GM12878 (cell line): ENCODE measurements around the gene TLX2. TPM values are rescaled to one million over a fixed set of nuclear protein-coding genes. Genes with fewer than 3 reads are reported as not detected.

Experiments used
- ATAC-seq: fragments of 200-7000 bp; cut with Tn5 transposase; 3 replicates; pipeline ENCODE4 v1.9.1; 2020; ENCODE audit warnings: mild to moderate bottlenecking, moderate library complexity
- BruUV-seq: library from RNA; stranded (reverse); fragments of 400-500 nt; replicated peaks from 2 replicates; lab custom pipeline; 2021; lab: Mats Ljungman, UMichigan
- CTCF ChIA-PET: fragments of 300-600 bp; sonication (Branson Sonifier 250); formaldehyde crosslinking; extraction: SDS; loops from one replicate; lab custom pipeline; 2021; ENCODE audit warnings: inconsistent platforms; lab: Yijun Ruan, JAX
- POLR2A ChIA-PET: fragments of 350-600 bp; formaldehyde crosslinking; extraction: SDS; loops from one replicate; lab custom pipeline; 2021; ENCODE audit warnings: inconsistent platforms; lab: Charles Lee
- RAD21 ChIA-PET: fragments of 300-600 bp; sonication (Branson Sonifier 250); formaldehyde crosslinking; loops from one replicate; lab custom pipeline; 2023; ENCODE audit warnings: antibody characterized with exemption; ENCODE audit not compliant: unreplicated experiment; lab: Charles Lee
- SMC1A ChIA-PET: fragments of 300-600 bp; sonication (Branson Sonifier 250); formaldehyde crosslinking; loops from one replicate; lab custom pipeline; 2023; ENCODE audit not compliant: unreplicated experiment, uncharacterized antibody; lab: Charles Lee
- DNase-seq: peaks from one replicate; pipeline ENCODE4 v3.0.0-alpha.2; 2011; ENCODE audit warnings: low read depth, low spot score
- FAIRE-seq: peaks from 3 replicates; lab custom pipeline; 2011; peaks lifted over from hg19 to GRCh38; lab: Jason Lieb, UNC
- H2AFZ ChIP-seq: 2 replicates; pipeline ENCODE4 v1.6.0; 2011; ENCODE audit warnings: low read depth, low read length, control low read depth; ENCODE audit not compliant: control insufficient read depth
- H3K27ac ChIP-seq: 2 replicates; pipeline ENCODE4 v1.5.1; 2011; ENCODE audit warnings: control low read depth; ENCODE audit not compliant: control insufficient read depth, insufficient read depth
- H3K27me3 ChIP-seq, 2 experiments: replicated peaks in 1 of 2; 2 replicates each; pipeline versions ENCODE4 v1.6.0 to v1.6.1; 2011; ENCODE audit warnings: low read length in 1 of 2; ENCODE audit not compliant: control insufficient read depth in 2 of 2, insufficient read depth in 2 of 2
- H3K36me3 ChIP-seq, 2 experiments: 2 replicates each; pipeline ENCODE4 v1.5.1; 2011; ENCODE audit warnings: low read length in 1 of 2; ENCODE audit not compliant: control insufficient read depth in 2 of 2, insufficient read depth in 2 of 2
- H3K4me1 ChIP-seq: 2 replicates; pipeline ENCODE4 v1.6.1; 2011; ENCODE audit warnings: mild to moderate bottlenecking, low read length, moderate library complexity, mixed read lengths; ENCODE audit not compliant: control insufficient read depth, insufficient read depth
- H3K4me2 ChIP-seq: 2 replicates; pipeline ENCODE4 v1.6.0; 2011; ENCODE audit warnings: control low read depth; ENCODE audit not compliant: control insufficient read depth, insufficient read depth
- H3K4me3 ChIP-seq: fragments of 200-600 bp; sonication (generic); 2 replicates; pipeline ENCODE4 v1.5.1; 2016
- H3K79me2 ChIP-seq: 2 replicates; pipeline ENCODE4 v1.6.0; 2011; ENCODE audit warnings: low read length; ENCODE audit not compliant: control insufficient read depth, insufficient read depth
- H3K9ac ChIP-seq: 2 replicates; pipeline ENCODE4 v1.8.0; 2011; ENCODE audit warnings: low read length, control low read depth, mixed read lengths; ENCODE audit not compliant: control insufficient read depth, insufficient read depth
- H3K9me3 ChIP-seq: replicated peaks from 3 replicates; pipeline ENCODE4 v1.5.1; 2011; ENCODE audit warnings: mild to moderate bottlenecking, low read length; ENCODE audit not compliant: control insufficient read depth, insufficient read depth
- H4K20me1 ChIP-seq: 2 replicates; pipeline ENCODE4 v1.6.0; 2011; ENCODE audit not compliant: control insufficient read depth, insufficient read depth
- BCL11A ChIP-seq: IDR thresholded peaks from 2 replicates; pipeline ENCODE4 v1.6.1; 2011; ENCODE audit warnings: low read depth, low read length
- CBFB ChIP-seq: IDR thresholded peaks from 2 replicates; pipeline ENCODE4 v1.6.1; 2016; ENCODE audit warnings: antibody characterized with exemption, low read depth
- CTCF ChIP-seq, 3 experiments: IDR thresholded peaks in 2 of 3; conservative IDR thresholded peaks in 1 of 3; 2 replicates each; pipeline ENCODE4 v1.5.1; 2011; ENCODE audit warnings: low read depth in 3 of 3, low read length in 3 of 3, mild to moderate bottlenecking in 3 of 3, control low read depth in 2 of 3, moderate library complexity in 2 of 3, inconsistent platforms in 1 of 3, mixed read lengths in 1 of 3; ENCODE audit not compliant: control insufficient read depth in 2 of 3, insufficient read depth in 1 of 3; ENCODE audit errors: extremely low read depth in 1 of 3
- EED ChIP-seq: sonication (generic); IDR thresholded peaks from 2 replicates; pipeline ENCODE4 v1.6.1; 2016; ENCODE audit warnings: antibody characterized with exemption, low read depth
- EP300 ChIP-seq, 2 experiments: fragments of 150-350 bp in 1 of 2; IDR thresholded peaks; 2 replicates each; pipeline ENCODE4 v1.6.1; 2011 to 2012; ENCODE audit warnings: low read depth in 2 of 2, low read length in 2 of 2, borderline replicate concordance in 1 of 2, improper control_type of control experiment in 1 of 2, inconsistent platforms in 1 of 2; ENCODE audit not compliant: control insufficient read depth in 1 of 2
- ESRRA ChIP-seq: IDR thresholded peaks from 2 replicates; pipeline ENCODE4 v1.6.1; 2012; ENCODE audit warnings: mild to moderate bottlenecking, low read length, improper control_type of control experiment
- ETV6 ChIP-seq, 2 experiments: fragments of 450-650 bp in 1 of 2; IDR thresholded peaks in 1 of 2; conservative IDR thresholded peaks in 1 of 2; 2 replicates each; pipeline ENCODE4 v1.6.1; 2014; ENCODE audit warnings: antibody characterized with exemption in 1 of 2, borderline replicate concordance in 1 of 2, low read depth in 1 of 2, mild to moderate bottlenecking in 1 of 2, moderate library complexity in 1 of 2
- IKZF1 ChIP-seq: fragments of 450-650 bp; conservative IDR thresholded peaks from 2 replicates; pipeline ENCODE4 v1.6.1; 2017; ENCODE audit warnings: antibody characterized with exemption, mild to moderate bottlenecking
- IRF3 ChIP-seq: fragments of 450-650 bp; IDR thresholded peaks from 2 replicates; pipeline ENCODE4 v1.6.1; 2014; ENCODE audit warnings: mild to moderate bottlenecking
- MTA2 ChIP-seq: fragments of 450-650 bp; IDR thresholded peaks from 2 replicates; pipeline ENCODE4 v1.6.1; 2016; ENCODE audit warnings: low read depth, mild to moderate bottlenecking, moderate library complexity
- NFIC ChIP-seq: IDR thresholded peaks from 2 replicates; pipeline ENCODE4 v1.6.1; 2012; ENCODE audit warnings: low read depth, mild to moderate bottlenecking, inconsistent platforms, low read length, moderate library complexity
- PAX8 ChIP-seq: fragments of 450-650 bp; IDR thresholded peaks from 2 replicates; pipeline ENCODE4 v1.6.1; 2017; ENCODE audit warnings: mild to moderate bottlenecking, moderate library complexity
- POLR2A ChIP-seq: IDR thresholded peaks from 2 replicates; pipeline ENCODE4 v1.6.1; 2011; ENCODE audit warnings: low read depth, mild to moderate bottlenecking, low read length
- POU2F2 ChIP-seq: IDR thresholded peaks from 3 replicates; pipeline ENCODE4 v1.6.1; 2011; ENCODE audit warnings: low read depth, mild to moderate bottlenecking, low read length, borderline replicate concordance
- SIN3A ChIP-seq: IDR thresholded peaks from 2 replicates; pipeline ENCODE4 v1.6.1; 2012; ENCODE audit warnings: low read depth, low read length, improper control_type of control experiment
- YY1 ChIP-seq: IDR thresholded peaks from 2 replicates; pipeline ENCODE4 v1.6.1; 2011; ENCODE audit warnings: low read depth, mild to moderate bottlenecking, low read length
- WGBS: methylation state at CpG from one replicate; pipeline ENCODE4 v1.1.6; 2016; ENCODE audit warnings: low lambda C conversion rate; ENCODE audit not compliant: insufficient replicate concordance, insufficient coverage; ENCODE audit errors: missing lambda C conversion rate; 5-methylcytosine and 5-hydroxymethylcytosine counted together
- in situ Hi-C: fragments of 300-500 bp; cut with MboI; formaldehyde crosslinking; loops from 9 replicates; pipeline ENCODE4 v1.14.3; 2018; ENCODE audit warnings: mixed read lengths
- intact Hi-C: fragments of 100-400 bp; cut with micrococcal nuclease; formaldehyde crosslinking; loops from one replicate; pipeline ENCODE4 v1.14.2; 2022; ENCODE audit not compliant: unreplicated experiment
- polyA plus RNA-seq, 11 experiments: library from polyadenylated mRNA; depleted of rRNA in 4 of 11; unstranded in 6 of 11; stranded (reverse) in 5 of 11; fragments of >200 nt; fragmentation: Nextera tagmentation in 4 of 11; fragmentation: Illumina TruSeq in 1 of 11; extraction: Ambion mirVana in 4 of 11; extraction: Trizol in 1 of 11; gene quantifications; 1 replicate in 1 of 11; 2 replicates in 10 of 11; pipeline versions ENCODE4 v1.2.1 to v1.2.3, GENCODE V29; 2011 to 2016; ENCODE audit warnings: inconsistent platforms in 2 of 11, missing spikeins in 2 of 11, low read depth in 1 of 11
- total RNA-seq, 4 experiments: library from RNA; depleted of rRNA in 3 of 4; stranded (reverse); fragments of >200 nt in 3 of 4; fragmentation: Illumina TruSeq in 1 of 4; extraction: Trizol in 1 of 4; gene quantifications; 2 replicates each; pipeline versions ENCODE4 v1.2.1 to v1.2.3, GENCODE V29; 2013 to 2021
- TF ChIP-seq, protein P1 (sequence below): fragments of 450-650 bp; IDR thresholded peaks from 2 replicates; pipeline ENCODE4 v1.6.1; 2016; ENCODE audit warnings: mild to moderate bottlenecking

TLX2 gene
- total and polyA plus RNA-seq, 10 of the 15 experiments (the other 5 are each of a cell fraction or from before 2014, with no cell fraction given), result 0.06 to 5.5 (median 3.6) TPM; not detected in 1

GRCh38 chr2:74551942-74552913 lies 38.0 kb downstream of the TLX2 start:
- peak overlapping the region; percentile 95 for H3K4me2 ChIP-seq
- no peak for FAIRE-seq
- peak overlapping the region; percentile 93 for H3K27ac ChIP-seq
- H3K79me2 ChIP-seq, result peaks cover 90% of the 10 kb centered on the region
- BruUV-seq, result no TSS peak
- peaks cover 33% of the 10 kb centered on the region for H3K4me1 ChIP-seq
- ChIA-PET RAD21 (interaction anchor here (1.8 to 8.6 kb wide), 6 partner anchors 12 to 71 kb away, joined by 5 to 96 read pairs (median 38); partner anchors contain the start of genes AUP1 and HTRA2), SMC1A (interaction anchor here (0.5 to 6.8 kb wide), 10 partner anchors 13 to 144 kb away, joined by 3 to 106 read pairs (median 16); partner anchors contain the start of genes AUP1, HTRA2 and PCGF1), CTCF (interaction anchor here (0.6 to 14.3 kb wide), 8 partner anchors 10 to 43 kb away, joined by 4 to 115 read pairs (median 8); partner anchors contain the start of genes AUP1, DQX1 and HTRA2), POLR2A (interaction anchor here (1.3 to 17.8 kb wide), 5 partner anchors 13 to 102 kb away, joined by 3 to 441 read pairs (median 9); partner anchors contain the start of genes AUP1, HTRA2, PCGF1 and SEMA4F)
- peak; percentile 38 for ATAC-seq
- peak overlapping the region; percentile 95 for H3K4me3 ChIP-seq
- H4K20me1 ChIP-seq, result no peaks in the 10 kb centered on the region
- H3K27me3 ChIP-seq, result no peaks in the 10 kb centered on the region
- no peaks in the 10 kb centered on the region; the same call in 2 of the 3 replicates for H3K9me3 ChIP-seq
- WGBS, result under 1% methylated on average over 21 of the region's 21 CpGs
- peaks cover 1 to 6% of the 10 kb centered on the region in 2 experiments; a peak in 2 of 4 replicates for H3K36me3 ChIP-seq
- peak overlapping the region; percentile 43 for H2AFZ ChIP-seq
- intact Hi-C loops, result loop anchor here (2.0 kb wide), 1 partner anchor 33 kb away; no protein-coding TSS in a partner anchor
- in situ Hi-C loops, result no loop called here
- DNase-seq, result no peak
- H3K9ac ChIP-seq, result peak overlapping the region; percentile 96
- peak; percentile 34; the same call in 1 of the 2 replicates for TF ChIP-seq MTA2
- no peak for TF ChIP-seq IRF3
- no peak for TF ChIP-seq SIN3A
- 0 out of 2 replicates have a peak, but pooled peaks have one; percentile 2 for TF ChIP-seq YY1
- peak; percentile 55 for TF ChIP-seq IKZF1
- TF ChIP-seq PAX8, result no peak
- TF ChIP-seq EED, result peak; percentile 44
- no peak for TF ChIP-seq CTCF (IDR thresholded peaks at IDR 0.05 in 2 of 3, conservative IDR thresholded peaks at IDR 0.05 in 1 of 3; ENCODE audit: control insufficient read depth in 2 of 3, extremely low read depth in 1 of 3, insufficient read depth in 1 of 3, low read depth in 3 of 3, low read length in 3 of 3)
- 0 out of 2 replicates have a peak, but pooled peaks have one; percentile 19 for TF ChIP-seq CBFB
- 0 out of 4 replicates have a peak, but pooled peaks of 1 of the 2 experiments have one; percentile 53 for TF ChIP-seq ETV6 (conservative IDR thresholded peaks at IDR 0.05 in 1 of 2, IDR thresholded peaks at IDR 0.05 in 1 of 2; ENCODE audit: borderline replicate concordance in 1 of 2, low read depth in 1 of 2)
- TF ChIP-seq ESRRA, result no peak
- peak; percentile 28; the same call in 1 of the 2 replicates for TF ChIP-seq POLR2A
- TF ChIP-seq NFIC, result no peak
- 0 out of 3 replicates have a peak, but pooled peaks have one; percentile 9 for TF ChIP-seq POU2F2
- peak; percentile 43; the same call in 1 of the 2 replicates for TF ChIP-seq BCL11A
- TF ChIP-seq EP300 (IDR thresholded peaks at IDR 0.05; ENCODE audit: borderline replicate concordance in 1 of 2, control insufficient read depth in 1 of 2, low read depth in 2 of 2, low read length in 2 of 2), result no peak; a peak in 1 of 4 replicates
- TF ChIP-seq, protein P1, sequence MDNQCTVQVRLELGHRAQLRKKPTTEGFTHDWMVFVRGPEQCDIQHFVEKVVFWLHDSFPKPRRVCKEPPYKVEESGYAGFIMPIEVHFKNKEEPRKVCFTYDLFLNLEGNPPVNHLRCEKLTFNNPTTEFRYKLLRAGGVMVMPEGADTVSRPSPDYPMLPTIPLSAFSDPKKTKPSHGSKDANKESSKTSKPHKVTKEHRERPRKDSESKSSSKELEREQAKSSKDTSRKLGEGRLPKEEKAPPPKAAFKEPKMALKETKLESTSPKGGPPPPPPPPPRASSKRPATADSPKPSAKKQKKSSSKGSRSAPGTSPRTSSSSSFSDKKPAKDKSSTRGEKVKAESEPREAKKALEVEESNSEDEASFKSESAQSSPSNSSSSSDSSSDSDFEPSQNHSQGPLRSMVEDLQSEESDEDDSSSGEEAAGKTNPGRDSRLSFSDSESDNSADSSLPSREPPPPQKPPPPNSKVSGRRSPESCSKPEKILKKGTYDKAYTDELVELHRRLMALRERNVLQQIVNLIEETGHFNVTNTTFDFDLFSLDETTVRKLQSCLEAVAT, result peak; percentile 74; the same call in 1 of the 2 replicates
